Neural progenitor cell (in vitro differentiated cells): ENCODE data around the gene ITGA8.

Source experiments
- EZH2 ChIP-seq: fragments of 200-600 bp; sonication (generic); IDR thresholded peaks from 2 replicates; pipeline ENCODE4 v1.6.1; 2017; ENCODE audit warnings: antibody characterized with exemption, mild to moderate bottlenecking, moderate library complexity
- EZH2phosphoT487 ChIP-seq: fragments of 200-600 bp; sonication (generic); IDR thresholded peaks from 2 replicates; pipeline ENCODE4 v1.6.1; 2017; ENCODE audit warnings: antibody characterized with exemption
- TF ChIP-seq, protein P1 (sequence below): fragments of 200-600 bp; sonication (generic); IDR thresholded peaks from 2 replicates; pipeline ENCODE4 v1.5.1; 2017; ENCODE audit warnings: antibody characterized with exemption, mild to moderate bottlenecking

DNA sequence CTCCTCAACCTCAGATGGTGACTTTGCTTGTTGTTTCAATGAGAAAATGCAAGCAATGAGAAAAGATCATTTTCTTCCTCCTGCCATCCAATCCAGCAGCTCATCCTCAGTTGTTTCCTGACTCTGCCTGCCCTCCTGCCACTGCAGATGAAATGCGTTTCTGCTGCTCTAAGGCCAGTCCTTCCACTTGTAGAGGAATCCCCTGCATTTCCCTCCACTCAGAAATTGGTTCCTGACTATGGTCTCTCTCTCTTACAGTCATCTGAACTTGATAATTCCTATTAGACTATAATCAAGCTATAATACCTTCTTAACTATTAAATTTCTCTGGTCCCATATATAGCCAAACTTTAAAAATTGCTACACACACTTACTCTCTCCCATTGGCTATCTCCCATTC lies 14.4 kb downstream of the ITGA8 start:
- TF ChIP-seq, protein P1, sequence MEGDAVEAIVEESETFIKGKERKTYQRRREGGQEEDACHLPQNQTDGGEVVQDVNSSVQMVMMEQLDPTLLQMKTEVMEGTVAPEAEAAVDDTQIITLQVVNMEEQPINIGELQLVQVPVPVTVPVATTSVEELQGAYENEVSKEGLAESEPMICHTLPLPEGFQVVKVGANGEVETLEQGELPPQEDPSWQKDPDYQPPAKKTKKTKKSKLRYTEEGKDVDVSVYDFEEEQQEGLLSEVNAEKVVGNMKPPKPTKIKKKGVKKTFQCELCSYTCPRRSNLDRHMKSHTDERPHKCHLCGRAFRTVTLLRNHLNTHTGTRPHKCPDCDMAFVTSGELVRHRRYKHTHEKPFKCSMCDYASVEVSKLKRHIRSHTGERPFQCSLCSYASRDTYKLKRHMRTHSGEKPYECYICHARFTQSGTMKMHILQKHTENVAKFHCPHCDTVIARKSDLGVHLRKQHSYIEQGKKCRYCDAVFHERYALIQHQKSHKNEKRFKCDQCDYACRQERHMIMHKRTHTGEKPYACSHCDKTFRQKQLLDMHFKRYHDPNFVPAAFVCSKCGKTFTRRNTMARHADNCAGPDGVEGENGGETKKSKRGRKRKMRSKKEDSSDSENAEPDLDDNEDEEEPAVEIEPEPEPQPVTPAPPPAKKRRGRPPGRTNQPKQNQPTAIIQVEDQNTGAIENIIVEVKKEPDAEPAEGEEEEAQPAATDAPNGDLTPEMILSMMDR: no peak
- TF ChIP-seq EZH2: no peak
- TF ChIP-seq EZH2phosphoT487: no peak
